ENCODE measurements around the gene HDLBP.

Gene HDLBP

DNA sequence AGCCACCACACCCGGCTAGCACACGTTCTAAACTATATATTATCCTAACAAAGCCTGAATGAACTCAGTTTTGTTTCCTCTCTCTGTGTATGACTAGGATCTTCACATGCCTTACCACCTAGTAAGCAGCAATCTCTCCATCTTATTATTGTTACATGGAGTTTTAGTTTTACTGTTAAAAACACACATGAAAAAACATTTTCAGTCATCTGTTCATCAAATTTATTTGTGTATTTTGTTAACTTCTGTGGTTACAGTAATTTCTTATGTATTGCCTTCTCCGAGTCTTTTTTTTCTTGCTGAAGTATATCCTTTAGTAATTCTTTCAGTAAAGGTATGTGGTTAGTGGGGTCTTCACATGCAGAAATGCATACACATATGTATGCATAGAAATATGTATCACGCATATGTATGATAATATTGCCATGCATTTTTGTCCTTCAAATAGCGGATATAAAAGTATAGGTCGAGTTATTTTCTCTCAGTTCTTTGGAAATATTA lies 95.6 kb downstream of the HDLBP start:
- TF ChIP-seq, protein P1, sequence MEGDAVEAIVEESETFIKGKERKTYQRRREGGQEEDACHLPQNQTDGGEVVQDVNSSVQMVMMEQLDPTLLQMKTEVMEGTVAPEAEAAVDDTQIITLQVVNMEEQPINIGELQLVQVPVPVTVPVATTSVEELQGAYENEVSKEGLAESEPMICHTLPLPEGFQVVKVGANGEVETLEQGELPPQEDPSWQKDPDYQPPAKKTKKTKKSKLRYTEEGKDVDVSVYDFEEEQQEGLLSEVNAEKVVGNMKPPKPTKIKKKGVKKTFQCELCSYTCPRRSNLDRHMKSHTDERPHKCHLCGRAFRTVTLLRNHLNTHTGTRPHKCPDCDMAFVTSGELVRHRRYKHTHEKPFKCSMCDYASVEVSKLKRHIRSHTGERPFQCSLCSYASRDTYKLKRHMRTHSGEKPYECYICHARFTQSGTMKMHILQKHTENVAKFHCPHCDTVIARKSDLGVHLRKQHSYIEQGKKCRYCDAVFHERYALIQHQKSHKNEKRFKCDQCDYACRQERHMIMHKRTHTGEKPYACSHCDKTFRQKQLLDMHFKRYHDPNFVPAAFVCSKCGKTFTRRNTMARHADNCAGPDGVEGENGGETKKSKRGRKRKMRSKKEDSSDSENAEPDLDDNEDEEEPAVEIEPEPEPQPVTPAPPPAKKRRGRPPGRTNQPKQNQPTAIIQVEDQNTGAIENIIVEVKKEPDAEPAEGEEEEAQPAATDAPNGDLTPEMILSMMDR (IDR thresholded peaks at IDR 0.05; ENCODE audit: low read depth, low read length) = no peak
- no peak overlapping the region for H3K4me3 ChIP-seq (ENCODE audit: low read depth, low read length)

DNA sequence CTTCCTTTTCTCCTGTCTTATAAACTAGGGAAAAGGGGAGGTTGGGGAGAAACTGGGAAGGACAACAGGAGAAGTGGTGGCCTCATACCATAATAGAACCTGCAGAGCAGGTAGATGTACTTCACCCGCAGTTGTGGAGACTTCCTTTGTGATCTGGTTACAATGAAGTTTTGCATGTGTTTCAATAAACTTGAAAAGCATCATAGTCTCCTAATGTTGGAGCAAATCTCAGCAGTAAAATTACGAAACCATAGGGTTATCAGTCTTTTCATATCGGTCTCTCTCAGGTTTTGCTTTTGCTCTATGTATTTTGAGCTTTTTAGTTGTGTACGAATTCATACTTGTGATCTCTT lies 96.5 kb downstream of the HDLBP start:
- TF ChIP-seq, protein P1 (IDR thresholded peaks at IDR 0.05; ENCODE audit: low read depth, low read length) = no peak
- peak overlapping the region; percentile 62 for H3K4me3 ChIP-seq (ENCODE audit: low read depth, low read length)

DNA sequence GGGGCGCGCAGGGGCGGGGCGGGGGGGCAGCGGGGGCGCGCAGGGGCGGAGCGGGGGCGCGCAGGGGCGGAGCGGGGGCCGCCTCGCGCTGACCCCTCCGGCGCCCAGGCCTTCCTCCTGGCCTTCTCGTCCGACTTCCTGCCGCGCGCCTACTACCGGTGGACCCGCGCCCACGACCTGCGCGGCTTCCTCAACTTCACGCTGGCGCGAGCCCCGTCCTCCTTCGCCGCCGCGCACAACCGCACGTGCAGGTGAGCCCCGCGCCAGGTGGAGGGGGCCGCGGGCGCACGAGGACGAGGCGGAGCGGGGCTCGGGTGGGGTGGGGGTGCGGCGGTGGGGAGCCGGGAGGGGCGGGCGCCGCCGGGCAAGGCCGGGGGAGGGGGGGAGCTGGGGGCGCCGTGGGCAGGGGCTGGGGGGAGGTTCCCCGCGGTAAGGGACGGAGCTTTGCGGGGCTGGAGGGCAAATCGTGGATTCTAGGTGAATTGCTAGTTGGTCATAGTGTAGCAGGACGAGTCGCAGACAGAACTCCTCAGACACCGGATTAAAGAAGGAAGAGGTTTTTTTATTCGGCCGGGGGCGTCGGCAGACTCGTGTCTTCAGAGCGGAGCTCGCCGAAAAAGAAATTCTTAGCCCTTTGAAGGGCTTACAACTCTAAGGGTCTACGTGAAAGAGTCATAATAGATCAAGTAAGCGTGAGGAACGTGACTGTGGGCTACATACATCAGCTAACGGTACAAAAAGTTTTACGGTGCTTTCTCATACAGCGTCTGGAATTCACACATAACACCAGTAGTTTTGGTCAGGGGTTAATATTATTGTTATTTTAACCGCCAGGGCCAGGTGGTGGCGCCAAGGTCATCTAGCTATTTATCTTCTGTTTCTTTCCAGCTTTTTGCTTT lies 97.1 kb downstream of the HDLBP start:
- TF ChIP-seq, protein P1 (IDR thresholded peaks at IDR 0.05; ENCODE audit: low read depth, low read length) = no peak
- H3K4me3 ChIP-seq (ENCODE audit: low read depth, low read length) = peak overlapping the region; percentile 62

DNA sequence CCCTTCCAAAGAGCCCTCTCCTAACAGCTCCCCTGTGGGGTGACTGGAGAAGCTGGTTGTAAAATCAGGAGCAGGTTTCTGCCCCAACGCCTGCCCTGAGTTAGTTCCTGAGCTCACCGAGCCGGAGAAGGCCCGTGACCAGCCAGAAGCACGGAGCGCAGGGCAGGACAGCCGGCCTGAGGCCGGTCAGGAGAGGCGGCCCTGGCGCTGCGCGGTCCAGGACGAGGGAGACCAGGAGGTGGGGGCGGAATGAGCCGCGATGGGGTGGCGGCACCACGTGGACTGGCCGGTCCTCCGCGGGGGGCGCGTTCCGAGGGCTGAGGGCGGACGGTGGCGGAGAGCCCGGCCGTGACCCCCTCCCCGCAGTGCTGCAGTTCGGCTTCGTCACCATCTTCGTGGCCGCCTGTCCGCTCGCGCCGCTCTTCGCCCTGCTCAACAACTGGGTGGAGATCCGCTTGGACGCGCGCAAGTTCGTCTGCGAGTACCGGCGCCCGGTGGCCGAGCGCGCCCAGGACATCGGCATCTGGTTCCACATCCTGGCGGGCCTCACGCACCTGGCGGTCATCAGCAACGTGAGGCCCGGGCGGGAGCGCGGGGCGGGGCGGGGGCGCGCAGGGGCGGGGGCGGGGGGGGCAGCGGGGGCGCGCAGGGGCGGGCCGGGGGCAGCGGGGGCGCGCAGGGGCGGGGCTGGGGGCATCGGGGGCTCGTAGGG lies 98.0 kb downstream of the HDLBP start:
- peak overlapping the region; percentile 43 for H3K4me3 ChIP-seq (ENCODE audit: low read depth, low read length)
- TF ChIP-seq, protein P1 (IDR thresholded peaks at IDR 0.05; ENCODE audit: low read depth, low read length) = no peak

DNA sequence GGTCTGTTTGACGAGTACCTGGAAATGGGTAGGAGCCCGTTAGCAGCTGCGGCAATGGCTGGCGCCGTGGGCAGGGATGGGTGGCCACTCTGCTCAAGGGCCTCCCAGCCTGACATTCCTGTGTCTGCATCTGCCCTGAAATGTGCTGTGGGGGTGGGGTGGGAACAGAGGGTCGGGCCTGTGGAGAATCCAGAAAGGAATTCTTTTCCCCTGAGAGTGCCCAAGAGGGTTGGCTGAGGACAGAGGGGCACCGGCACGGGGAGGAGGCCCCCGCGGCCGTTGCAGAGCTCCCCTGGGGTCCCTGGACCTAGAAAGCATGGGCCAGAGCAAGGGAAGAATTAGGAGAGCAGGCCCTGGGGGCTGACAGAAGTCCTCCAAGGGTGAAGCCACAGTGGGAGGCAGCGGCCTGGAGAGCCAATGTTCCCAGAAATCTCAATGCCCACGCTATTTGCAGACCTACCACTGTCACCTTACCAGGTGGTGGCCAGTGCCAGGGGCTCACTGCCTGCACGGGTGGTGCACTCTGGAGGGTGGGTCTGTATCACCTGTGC lies 99.2 kb downstream of the HDLBP start:
- TF ChIP-seq, protein P1 (IDR thresholded peaks at IDR 0.05; ENCODE audit: low read depth, low read length) = no peak

DNA sequence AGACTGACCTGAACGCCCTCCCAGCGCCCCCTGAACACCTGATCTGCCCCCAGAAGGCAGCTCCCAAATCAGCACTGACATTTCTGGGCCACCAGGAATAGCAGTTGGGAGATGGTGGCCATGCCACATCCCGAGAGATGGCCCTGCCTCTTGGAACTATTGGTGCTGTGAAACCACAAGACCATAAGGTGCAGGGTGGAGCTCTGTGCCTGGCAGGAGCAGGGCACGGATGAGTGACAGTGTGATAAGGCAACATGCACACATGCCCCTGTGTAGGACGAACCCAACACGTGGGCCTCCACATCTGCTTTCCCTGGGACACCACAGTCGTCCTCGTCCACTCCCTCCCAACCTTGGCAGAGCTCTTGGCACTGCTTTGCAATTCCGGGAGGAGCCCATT lies 100.1 kb downstream of the HDLBP start:
- TF ChIP-seq, protein P1 (IDR thresholded peaks at IDR 0.05; ENCODE audit: low read depth, low read length) = no peak
- H3K4me3 ChIP-seq (ENCODE audit: low read depth, low read length) = no peak overlapping the region

More for the DNA sequence above, 99.2 kb downstream of the HDLBP start:
- no peak overlapping the region for H3K4me3 ChIP-seq (ENCODE audit: low read depth, low read length)

Data from WI38 (cell line).